ENCODE results near the gene ANGPTL2.
"Not testable (repeated sequence)": the region's sequence is repeated elsewhere in the genome, so short reads cannot be mapped to it uniquely, and the experiment has no call there.

The ANGPTL2 gene

DNA sequence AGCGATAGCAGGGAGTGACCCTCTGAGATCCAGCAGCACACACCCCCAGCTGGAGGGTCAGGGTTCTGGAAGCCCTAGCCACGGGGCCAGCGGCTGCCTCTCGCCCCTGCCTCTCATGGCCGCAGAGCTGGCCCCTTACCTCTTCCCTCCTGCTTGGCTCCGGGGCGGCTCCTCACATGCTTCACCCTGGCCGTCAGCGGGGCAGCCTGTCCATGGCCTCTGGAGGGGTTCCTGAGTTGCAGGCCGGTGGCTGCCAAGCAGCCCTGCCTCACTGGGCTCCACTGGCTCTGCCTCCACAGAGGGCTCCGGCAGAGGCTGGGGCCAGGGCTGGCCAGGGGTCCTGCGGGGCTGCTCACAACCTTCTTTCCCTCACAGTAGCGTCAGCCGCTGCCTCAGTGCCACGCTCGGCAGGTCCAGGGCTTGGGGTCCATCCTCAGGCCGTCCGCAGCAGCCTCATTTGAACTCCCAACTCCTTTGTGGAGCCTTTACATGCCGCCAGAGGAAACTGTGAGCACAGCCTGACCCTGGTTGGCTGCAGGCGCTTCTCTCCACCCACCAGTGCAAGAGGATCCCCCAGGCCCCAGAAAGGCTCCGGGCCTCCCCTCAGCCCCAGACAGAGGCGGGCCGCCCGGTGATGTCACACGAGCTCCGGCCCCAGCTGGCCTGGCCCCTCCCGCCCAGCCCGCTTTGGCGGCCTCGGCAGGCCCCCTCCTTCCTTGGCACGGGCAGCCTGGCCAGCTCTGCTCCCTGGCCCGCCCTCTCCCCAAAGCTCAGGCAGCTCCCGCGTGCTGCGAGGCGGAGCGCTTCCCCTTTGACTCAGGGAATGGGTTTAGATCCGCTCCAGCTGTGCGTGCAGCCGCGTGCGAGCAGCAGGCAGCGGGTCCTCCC, at the start of gene ANGPTL2:
ANGPTL2 (minus strand) TSS at position 460 of the 888 bp plus-strand sequence. CDS start 13,904 bp downstream, outside the sequence.
- peak; percentile 84 for DNase-seq

DNA sequence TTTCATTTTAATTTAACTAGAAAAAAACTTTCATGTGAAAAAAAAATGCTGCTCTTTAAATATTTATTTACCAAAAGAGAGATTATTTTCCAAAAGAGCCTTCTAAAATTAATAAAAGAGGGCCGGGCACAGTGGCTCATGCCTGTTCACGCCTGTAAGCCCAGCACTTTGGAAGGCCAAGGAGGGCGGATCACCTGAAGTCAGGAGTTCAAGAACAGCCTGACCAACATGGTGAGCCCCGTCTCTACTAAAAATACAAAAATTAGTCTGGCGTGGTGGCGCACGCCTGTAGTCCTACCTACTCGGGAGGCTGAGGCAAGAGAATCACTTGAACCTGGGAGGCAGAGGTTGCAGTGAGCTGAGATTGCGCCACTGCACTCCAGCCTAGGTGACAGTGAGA, 48.9 kb upstream of the ANGPTL2 start:
- DNase-seq: not testable (repeated sequence)

DNA sequence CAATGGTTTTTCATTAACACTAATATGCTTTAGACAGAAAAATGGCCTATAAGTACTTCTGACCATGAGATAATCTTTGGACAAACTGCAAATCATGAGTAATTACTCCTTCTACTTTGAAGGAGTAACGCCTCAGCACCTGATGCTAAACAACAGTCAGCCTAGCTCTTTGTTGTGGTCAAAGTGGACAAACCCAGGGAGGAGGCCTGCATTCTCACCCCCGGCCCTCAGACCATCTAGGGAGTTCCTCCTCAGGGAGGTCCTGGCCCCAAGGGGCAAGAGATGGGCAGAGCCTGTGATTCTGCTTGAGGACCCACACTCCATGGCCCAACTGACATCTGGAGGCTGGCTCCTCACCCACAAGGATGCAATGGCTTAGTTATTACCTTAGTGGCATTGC, 48.2 kb upstream of the ANGPTL2 start:
- DNase-seq: no peak

GRCh38 chr9:127170103-127170502, 47.7 kb upstream of the ANGPTL2 start:
- DNase-seq: no peak

DNA sequence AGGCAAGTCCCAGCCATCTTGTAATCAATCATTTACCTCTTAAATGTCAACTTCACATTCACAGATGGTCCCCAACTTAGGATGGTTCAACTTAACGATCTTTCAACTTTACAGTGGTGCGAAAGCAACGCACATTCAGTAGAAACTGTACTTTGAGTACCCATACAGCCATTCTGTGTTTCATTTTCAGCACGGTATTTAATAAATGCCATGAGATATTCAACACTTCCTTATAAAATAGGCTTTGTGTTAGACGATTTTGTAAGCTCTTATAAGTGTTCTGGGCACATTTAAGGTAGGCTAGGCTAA, 47.1 kb upstream of the ANGPTL2 start:
- DNase-seq: no peak

- DNase-seq: no peak
Measured at GRCh38 chr9:127168756-127169574, 46.5 kb upstream of the ANGPTL2 start.

DNA sequence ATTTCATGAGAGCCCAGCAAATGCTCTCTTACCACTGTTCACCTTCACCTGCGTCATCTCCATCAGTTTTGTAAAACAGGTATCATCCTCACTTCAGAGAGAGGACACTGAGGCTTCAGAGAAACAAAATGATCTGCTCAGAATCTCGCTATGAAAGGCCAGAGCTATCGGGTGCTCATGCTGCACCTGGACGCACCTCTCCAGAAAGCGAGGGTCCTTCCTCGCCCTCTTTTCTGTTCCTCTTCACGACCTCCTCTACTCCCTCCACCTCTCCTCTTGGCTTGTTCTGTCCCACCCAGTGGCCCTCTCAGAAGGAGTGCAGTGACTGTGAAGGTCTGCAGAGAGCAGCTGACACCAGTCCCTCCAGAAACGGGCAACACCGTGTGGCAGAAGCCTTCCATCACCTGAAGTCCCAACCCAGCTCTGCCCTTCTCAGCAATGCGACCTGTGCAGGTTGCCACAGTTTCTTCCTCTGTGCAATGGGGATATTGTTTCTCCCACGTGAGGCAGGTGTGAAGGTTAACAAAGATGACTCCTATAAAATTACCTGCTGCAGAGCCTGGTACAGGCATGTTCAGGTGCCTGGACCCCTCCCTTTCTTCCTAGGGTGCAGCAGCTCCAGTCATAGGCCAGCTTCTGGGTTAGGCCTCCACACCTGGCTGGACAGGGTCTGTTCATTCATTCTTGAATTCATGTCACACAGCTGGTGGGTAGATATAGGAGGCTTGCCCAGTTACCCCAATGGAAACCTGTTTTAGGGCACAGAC, 45.3 kb upstream of the ANGPTL2 start:
- no peak for DNase-seq

DNA sequence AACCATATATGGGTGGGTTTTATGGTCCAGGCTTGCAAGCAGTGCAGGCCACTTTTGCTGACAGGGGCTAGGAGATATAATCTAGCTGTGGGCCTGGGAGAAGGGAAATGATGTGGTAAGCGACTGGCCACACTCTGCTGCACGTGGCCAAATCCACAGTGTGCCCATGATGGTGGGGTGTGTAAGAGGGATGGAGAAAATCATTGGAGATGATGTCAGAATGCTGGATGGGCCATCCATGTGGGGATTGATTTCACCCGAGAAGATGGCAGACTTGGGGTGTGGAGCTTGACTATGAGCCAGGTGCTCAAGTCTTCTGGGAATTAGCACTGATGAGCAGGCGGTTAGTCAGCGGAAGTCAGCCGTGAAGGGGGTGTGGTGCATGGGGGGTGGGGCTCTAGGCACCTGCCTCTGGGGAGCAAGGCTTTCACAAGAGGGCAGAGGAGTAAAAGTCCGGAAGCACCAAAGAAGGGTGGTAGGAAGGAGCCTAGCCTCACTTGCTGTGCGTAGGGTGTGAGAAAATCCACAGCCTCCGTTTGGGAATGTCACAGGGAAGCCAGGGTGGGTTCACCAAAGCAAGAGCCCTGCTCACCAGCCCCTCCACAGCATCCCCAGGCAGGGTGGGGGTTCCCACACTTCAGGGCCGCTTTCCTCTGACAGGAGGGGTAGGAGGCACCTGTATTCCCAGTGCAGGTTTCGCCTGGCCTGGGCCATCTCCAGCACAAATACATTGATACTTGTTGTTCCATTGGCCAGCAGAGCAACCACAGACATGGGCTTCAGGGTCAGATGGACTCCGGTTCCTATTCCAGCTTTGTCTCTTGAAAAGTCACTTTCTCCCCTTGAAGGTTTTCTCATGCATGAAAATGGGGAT, 44.5 kb upstream of the ANGPTL2 start:
- no peak for DNase-seq

GRCh38 chr9:127166111-127166510, 43.7 kb upstream of the ANGPTL2 start:
- DNase-seq: no peak

- DNase-seq: no peak
Measured at GRCh38 chr9:127165116-127165515, 42.7 kb upstream of the ANGPTL2 start.

- DNase-seq: no peak
Measured at GRCh38 chr9:127163409-127163808, 41.0 kb upstream of the ANGPTL2 start.

DNA sequence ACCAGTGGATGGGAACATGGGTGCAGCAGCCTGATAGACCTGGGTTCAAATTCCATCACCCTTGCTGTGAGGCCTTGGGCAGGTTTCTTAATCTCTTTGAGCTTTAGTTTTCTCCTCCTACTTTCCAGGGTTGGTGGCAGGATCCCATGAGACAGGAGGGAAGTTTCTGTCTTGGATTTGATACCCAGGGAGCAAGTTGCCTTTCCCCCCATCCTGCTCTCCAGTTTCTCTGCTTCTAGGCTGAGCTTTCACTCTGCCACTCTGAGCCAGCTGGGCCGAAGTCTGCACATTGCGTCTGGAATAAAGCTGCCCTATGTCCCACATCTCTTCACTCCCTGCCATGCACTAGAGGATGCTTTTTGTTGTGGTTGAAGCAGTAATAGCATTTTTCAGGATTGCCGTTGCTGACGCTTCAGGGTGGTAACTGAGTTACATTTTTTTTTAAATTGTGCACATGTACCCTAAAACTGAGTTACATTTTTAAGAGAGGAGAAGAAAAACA, 40.5 kb upstream of the ANGPTL2 start:
- DNase-seq: no peak

DNA sequence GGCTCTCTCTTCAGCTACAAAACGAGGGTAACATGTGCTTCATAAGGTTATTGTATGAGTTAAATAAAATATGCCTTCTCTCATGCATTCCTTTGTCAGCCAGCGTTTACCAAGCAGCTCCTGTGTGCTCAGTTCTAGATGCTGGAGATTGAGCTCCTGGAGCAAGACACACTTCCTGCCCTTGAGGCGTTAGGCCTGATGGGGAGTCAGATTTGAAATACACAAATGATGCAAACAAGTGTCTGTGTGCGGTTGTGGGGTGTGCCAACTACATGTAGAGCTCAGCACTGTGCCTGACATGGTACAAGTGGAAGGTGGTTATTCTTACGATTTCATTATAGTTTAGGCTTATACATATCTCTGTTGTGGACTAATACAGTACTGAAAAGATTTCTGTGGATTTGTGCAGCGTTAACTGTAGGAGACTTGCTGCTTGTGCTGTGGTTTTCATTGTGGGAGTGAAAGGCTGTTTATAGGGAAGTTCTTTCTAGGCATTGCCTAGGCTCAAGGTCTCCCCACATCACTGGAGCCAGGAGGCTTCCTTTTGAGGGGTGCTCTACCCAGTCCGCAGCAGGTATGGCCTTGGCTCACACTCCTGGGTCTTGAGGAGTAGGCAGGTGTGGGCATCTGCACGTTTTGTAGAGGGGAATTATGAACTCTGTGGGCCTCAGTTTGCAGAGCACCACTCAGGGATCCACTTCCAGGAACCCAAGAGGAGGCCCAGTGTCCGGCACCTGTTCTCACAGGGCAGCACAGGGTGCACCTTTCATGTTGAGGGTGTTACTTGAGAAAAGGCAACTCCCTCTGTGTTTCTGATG, 39.8 kb upstream of the ANGPTL2 start:
- no peak for DNase-seq

DNA sequence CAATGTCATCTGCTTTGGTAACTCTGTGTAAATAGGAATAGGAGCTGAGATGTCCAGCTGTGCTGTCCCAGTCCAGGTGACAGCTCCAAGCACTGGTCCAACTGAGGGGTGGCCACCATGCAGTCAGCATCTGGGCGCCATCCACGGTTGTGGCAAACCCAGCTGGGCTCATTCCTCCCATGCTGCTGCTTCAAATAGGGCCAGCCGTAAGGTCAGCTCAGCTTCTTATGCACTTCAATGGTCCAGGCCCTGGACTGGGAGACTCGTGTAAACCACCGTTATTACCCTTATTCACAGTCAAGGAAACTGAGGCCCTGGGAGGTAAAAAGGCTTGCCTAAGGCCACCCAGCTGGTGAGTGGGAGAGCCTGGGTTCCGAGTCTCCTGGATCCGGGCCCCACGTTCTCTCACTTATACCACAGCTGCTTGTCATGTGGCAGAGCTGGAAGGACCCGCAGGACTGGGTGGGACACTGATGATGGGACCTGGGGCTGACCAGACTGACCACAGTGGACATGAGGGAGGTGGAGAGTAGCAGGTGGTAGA, 38.7 kb upstream of the ANGPTL2 start:
- no peak for DNase-seq

DNA sequence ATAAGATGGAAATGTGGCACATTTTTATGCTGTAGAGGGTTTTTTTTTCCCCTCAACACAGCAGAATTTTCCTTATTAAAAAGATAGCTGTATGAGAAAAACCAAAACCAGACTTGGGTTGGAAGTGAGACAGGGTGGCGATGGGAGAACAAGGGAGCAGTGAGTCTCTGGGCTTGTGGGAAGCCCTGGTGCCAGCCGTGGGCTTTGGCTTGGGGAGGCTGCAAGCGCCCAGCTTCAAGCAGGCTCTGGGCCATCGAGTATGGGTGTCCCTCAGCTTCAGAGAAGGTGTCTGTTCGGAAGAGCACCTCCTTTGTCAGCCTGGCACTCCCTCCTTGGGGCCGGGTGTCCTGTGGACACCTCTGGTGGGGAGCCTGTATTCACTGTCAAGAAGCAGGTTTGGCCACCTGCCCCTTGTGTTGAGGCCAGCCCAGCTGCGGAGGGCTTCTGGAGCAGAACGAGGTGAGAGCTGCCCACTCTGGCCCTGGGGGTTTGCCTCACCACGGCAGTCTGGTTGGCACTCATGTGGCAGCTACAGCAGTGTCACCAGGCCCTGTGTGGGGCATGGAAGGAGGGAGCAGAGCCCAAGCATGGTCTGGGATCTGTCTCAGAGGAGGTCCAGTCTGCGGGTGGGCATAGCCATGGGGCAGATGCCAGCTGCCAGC, 37.6 kb upstream of the ANGPTL2 start:
- DNase-seq: no peak

GRCh38 chr9:127159325-127159801, 36.9 kb upstream of the ANGPTL2 start:
- DNase-seq: peak; percentile 48

DNA sequence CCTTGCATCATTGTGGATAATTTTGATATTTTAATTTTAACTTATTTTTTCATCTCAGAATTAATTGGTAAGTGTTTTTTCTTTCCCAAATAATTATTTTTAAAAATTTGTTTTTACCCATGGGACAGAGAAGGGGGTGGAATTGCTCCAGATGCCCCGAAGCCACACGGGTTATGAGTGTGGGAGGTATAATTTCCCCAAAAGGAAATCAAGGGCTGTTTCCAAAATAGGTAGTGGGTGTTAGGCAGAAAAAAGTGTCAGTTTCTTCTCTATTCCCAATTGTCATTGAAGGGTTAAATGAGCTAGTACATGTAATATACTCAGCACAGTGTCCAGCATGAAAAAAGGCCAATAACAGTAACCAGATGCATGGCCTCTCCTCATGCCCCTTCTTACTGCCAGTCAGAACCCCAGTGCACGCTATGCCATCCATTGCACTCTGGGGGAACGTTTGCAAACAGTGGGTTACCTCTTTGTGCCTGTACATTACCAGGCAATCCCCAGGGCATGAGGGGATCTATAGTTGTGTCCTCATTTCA, 36.4 kb upstream of the ANGPTL2 start:
- DNase-seq: no peak

DNA sequence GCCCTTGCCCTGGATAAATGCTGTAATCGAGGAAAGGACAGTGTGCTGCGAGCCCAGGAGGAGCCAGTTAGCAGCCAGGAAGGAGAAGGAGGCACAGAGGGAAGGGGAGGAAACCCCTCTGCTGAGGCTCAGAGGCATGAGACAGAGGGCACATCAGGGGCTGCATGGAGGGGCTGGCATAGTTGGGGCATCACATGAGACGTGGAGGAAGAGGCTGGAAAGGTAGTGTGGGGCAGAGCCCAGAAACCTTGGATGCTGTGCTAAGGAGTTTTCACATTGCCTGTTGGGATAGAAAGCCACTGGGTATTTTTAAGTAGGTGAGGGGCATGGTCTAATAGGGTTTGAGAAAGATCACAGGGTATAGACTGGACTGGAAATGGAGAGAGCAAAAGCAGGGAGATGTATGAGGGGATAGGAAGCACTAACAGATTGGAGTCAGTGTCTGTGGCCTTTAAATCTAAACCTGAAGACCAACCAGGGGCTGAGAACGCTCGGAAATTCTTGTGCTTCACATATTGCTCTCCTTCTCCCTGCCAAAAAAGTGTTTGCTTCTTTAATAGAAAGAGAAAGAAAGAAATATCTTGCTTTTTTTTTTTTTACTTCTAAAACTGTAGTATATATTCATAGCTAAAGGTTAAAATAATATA, 33.0 kb upstream of the ANGPTL2 start:
- DNase-seq: no peak
